Activated CD4-positive, alpha-beta T cell treated with anti-CD3 and anti-CD28 coated beads for 24 hours (primary cell): ENCODE measurements around the gene DNAJC5.
A peak's percentile ranks its signal among the peaks of the same experiment; 100 is the strongest.
"Not testable (repeated sequence)": the region's sequence is repeated elsewhere in the genome, so short reads cannot be mapped to it uniquely, and the experiment has no call there.

ENCODE experiments used
- DNase-seq, 2 donors: peaks; one replicate each; pipeline ENCODE4 v3.0.0-alpha.2; 2020; ENCODE audit warnings: low read depth in 2 of 2

The DNAJC5 gene

GRCh38 chr20:63955827-63956663 lies 61.1 kb downstream of the DNAJC5 start, which contains the start of gene UCKL1:
Gene UCKL1 (minus strand): TSS chr20:63956416. CDS start chr20:63956372, 44 bp downstream.
- DNase-seq: peak; percentile 77 to 78

DNA sequence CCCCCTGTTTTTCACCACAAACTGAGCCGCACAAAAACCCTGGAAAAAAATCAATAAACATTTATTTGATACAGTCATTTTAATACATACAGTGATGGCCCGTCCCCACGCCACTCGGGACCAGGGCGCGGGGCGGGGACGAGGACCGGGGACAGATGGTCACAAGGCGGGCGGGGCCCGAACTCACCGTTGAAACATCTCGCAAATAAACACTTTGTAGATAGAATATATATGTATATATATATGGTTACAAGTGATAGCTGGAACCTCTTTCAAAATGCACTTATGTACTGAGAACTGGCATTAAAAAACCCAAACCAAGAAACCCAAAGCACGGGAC lies 61.7 kb downstream of the DNAJC5 start:
- no peak for DNase-seq

DNA sequence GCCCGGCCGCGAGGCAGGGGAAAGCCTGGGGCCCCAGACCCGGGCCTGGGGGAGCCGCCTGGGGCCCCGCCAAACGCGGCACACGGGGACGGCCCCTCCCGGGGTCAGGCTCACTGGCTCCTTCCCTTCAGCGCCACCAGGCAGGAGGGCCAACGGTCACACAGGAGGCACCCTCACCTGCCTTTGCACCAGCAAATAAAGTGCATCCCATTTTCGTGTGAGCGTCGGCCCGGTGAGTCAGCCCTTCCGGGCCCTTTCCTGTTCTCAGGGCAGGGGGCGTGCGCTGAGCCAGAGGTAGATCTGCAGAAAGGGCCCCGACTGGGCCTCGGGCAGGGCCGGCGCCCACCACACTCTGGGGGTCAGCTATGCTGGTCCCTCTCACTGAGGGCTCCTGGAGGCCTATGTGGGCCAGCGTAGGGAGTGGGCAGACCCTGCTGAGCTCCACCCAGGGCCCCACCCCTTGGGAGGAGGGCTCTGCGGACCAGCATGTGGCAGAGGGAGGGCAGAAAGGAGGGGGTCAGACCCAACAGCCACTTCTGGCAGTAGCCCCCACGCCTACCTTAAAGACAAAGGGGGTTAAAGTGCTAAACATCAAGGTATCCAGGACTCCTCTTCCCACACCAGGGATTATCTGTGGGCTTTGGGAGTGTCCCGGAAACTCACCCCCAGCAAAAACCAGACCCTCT lies 62.2 kb downstream of the DNAJC5 start:
- DNase-seq: peak in 1 of 2 donors; percentile 53

- no peak for DNase-seq
Observed at GRCh38 chr20:63957690-63958441, 62.9 kb downstream of the DNAJC5 start.

DNA sequence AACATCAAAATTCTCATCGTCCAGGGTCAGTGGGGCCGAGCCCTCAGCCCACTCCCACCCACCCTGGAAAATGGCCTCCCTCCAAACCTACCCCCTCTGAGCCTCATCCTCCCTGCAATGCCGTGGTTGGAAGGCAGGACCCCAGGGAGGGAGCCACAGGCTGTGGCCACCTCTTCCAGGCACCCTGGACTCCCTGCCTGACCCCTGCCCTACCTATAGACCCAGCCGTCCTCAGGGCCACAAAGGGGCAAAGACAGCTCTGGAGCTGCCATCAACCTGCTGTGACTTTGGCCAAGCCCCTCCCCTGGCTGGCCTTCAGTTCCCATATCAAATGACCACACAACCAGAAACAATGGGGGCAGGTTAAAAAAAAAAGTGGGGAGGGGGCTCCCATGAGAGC lies 63.5 kb downstream of the DNAJC5 start:
- no peak for DNase-seq

- no peak for DNase-seq
Observed at GRCh38 chr20:63958964-63959698, 64.2 kb downstream of the DNAJC5 start.

DNA sequence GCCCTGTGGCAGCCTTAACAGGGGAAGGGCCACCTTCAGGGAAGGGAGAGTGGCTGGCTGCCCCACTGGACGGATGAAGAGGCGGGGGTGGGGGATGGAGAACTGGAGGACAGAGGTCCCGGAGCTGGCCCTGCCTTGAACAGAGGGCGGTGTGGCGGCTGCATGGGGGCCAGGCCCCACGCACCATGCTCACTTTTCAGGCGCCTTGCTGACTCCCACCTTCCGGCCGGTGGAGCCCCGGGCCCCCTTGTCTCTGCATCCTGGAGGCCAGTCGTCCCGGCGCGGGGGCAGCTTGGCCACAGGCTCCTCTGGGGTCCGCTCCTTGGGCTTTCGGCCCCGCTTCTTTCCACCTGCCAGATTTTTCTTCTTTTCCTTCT lies 64.8 kb downstream of the DNAJC5 start:
- no peak for DNase-seq

DNA sequence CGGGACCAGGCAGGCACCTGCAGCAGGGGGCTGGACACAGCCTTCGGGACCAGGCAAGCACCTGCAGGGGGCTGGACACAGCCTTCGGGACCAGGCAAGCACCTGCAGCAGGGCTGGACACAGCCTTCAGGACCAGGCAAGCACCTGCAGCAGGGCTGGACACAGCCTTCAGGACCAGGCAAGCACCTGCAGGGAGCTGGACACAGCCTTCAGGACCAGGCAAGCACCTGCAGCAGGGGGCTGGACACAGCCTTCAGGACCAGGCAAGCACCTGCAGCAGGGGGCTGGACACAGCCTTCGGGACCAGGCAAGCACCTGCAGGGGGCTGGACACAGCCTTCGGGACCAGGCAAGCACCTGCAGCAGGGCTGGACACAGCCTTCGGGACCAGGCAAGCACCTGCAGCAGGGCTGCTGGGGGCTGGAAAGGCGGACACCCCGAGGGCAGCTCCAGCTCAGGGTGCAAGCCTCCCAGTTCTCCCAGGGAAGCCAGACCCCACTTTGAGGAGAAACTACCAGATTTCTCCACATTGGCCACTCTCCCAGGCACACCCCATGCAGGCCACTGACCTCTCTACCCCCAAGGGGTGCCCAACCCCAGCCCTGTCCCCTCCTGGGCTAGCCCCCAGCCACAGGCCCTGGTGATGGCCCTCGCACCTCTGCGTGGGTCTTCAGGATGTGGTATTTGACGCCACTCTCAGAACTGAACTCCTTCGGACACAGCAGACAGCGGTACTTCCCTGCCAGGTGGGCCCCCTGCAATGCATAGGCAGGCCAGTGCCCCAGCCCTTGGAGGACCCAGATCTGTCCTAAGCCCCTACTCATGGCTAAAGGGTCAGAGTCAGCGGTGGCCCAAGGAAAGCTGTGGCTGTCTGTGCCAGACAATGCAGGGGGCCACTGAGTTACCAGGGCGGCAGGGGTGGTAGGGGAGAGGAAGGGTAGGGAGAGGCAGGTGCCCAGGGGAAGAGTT lies 66.0 kb downstream of the DNAJC5 start:
- not testable (repeated sequence) for DNase-seq

- DNase-seq: no peak
Observed at GRCh38 chr20:63961664-63962425, 66.9 kb downstream of the DNAJC5 start.

DNA sequence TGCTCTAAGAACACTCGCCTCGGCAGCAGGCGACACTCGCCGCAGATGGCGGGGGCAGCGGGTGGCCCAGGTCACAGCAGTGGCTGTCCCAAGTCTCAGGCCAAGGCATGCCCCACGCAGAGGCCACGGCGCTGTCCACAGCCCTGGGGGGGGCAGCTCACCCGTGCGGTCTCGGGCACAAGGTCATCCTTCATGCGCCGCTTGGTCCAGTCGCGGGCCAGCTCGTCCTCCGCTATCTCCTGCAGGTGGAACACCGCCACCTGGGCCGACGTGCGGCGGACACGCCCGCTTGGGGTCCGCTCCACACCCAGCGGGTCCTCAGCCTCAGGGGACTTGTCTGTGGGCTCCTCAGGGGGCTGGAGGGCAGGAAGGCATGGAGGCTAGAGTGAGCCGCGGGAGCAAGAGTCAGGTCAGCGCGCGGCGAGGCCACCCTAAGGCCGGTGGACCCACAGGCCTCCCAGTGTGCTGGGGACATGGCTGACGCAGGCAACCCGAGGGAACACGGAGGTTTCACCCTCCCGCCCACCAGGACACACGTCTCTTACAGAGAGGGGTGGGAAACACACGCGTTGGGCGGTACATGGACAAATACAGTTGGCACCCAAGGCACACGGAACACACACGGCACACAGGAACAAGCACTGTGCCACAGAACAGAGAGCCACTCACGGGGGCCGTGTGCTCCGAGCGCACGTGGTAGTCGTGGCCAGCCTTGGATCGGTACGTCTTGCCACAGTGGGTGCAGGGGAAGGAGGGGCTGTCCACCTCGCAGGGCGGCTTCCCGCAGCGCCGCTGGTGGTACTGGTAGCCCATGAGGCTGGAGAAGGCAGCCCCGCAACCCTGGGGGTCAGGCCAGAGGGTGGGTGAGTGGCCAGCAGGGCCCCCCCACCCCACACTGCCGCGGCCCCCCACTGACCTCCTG lies 67.8 kb downstream of the DNAJC5 start:
- no peak for DNase-seq

DNA sequence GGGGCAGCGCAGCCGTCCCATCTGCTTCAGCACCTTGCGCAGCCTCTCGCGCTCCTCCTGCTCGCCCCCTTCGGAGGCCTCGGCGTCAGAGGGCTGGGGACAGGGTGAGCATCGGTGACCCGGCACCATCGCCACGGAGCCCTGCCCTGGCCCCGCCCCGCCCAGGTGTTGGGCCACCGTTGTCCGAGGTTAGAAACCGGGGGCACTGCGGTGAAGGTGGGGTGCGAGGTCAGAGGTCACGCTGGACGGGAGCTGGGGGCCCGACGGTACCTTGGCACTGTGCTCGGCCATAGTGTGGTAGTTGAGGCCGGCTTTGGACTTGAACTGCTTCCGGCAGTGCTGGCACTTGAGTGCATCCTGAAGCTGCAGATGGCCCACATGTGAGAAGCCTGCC lies 68.4 kb downstream of the DNAJC5 start:
- no peak for DNase-seq

- DNase-seq: no peak
Observed at GRCh38 chr20:63963784-63964301, 68.9 kb downstream of the DNAJC5 start.

GRCh38 chr20:63964412-63964811 lies 69.5 kb downstream of the DNAJC5 start:
- no peak for DNase-seq

- DNase-seq: no peak
Observed at GRCh38 chr20:63966172-63966943, 71.4 kb downstream of the DNAJC5 start.

GRCh38 chr20:63966944-63967322 lies 72.0 kb downstream of the DNAJC5 start:
- DNase-seq: no peak

- DNase-seq: no peak
Observed at GRCh38 chr20:63967330-63968135, 72.6 kb downstream of the DNAJC5 start.
